Measurements from ENCODE around the gene DEPDC1.
A peak's percentile ranks its signal among the peaks of the same experiment; 100 is the strongest.

DEPDC1 gene, protein sequence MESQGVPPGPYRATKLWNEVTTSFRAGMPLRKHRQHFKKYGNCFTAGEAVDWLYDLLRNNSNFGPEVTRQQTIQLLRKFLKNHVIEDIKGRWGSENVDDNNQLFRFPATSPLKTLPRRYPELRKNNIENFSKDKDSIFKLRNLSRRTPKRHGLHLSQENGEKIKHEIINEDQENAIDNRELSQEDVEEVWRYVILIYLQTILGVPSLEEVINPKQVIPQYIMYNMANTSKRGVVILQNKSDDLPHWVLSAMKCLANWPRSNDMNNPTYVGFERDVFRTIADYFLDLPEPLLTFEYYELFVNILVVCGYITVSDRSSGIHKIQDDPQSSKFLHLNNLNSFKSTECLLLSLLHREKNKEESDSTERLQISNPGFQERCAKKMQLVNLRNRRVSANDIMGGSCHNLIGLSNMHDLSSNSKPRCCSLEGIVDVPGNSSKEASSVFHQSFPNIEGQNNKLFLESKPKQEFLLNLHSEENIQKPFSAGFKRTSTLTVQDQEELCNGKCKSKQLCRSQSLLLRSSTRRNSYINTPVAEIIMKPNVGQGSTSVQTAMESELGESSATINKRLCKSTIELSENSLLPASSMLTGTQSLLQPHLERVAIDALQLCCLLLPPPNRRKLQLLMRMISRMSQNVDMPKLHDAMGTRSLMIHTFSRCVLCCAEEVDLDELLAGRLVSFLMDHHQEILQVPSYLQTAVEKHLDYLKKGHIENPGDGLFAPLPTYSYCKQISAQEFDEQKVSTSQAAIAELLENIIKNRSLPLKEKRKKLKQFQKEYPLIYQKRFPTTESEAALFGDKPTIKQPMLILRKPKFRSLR

DNA sequence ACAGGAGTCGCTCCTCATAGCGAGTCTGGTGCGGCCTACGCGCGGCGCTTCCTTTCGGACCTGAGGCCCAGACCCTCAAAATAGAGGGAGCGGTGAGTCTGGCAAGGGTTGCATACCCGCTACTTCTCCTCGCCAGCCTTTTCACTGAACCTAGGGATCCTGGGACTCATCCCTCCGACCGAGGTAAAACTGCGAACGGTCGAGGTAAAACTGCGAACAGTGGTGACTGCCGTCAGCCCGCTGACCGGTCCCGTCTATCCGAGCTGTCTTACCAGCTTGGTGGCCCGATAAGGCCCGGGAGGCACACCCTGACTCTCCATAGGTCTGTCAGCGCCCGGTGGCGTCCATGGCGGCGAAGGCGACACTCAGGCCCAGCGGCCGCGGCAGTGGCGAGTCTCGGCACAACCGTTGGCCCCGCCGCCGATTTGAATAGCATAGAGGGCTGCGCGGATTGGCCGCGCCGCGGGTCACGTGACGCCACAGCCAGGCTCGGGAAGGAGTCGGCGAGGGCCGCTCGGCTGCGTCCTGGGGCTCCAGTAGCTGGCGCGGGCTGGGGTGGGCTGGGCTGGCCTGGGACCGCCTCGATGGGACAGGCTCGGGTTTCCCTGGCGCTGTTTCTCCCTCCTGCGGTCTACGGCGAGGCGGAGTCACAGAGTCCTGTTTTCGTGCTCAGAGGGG is at the start of gene DEPDC1:
Gene DEPDC1, minus strand, starts transcription at position 403 of the 678 bp plus-strand sequence. Its CDS starts 83 bp downstream, at position 320.
- Mint-ChIP-seq H3K4me1 (peaks cover 13% of the 10 kb centered on the region), H3K9me3 (no peaks in the 10 kb centered on the region), H3K27me3 (peaks cover 15% of the 10 kb centered on the region), H3K27ac (no peak within 1 kb of the TSS), H3K36me3 (no peaks in the 10 kb centered on the region), H3K4me3 (peak within 1 kb of the TSS; percentile 80)

DNA sequence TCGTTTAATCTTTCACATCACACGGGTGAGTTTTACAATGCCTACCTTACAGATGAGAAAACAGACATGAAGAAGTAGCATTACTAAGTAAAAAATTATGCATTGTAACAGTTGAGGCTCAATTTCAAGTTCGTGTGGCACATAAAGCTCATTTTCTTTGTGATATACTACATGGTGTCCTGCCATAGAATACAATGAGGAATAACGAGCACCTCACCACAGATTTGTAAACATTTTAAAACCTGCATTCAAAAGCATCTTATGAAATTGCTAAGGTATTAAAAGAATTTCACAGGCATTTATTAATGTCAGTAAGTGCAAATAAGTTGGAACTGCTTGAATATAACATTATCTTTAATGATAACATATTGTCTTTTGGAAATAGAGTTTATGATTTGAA is 47.8 kb upstream of the DEPDC1 start:
- no peaks in the 10 kb centered on the region for H3K4me1 Mint-ChIP-seq
- H3K36me3 Mint-ChIP-seq, result no peaks in the 10 kb centered on the region
- H3K27me3 Mint-ChIP-seq, result peaks cover 4% of the 10 kb centered on the region
- no peak overlapping the region for H3K27ac Mint-ChIP-seq
- H3K9me3 Mint-ChIP-seq, result peaks cover 2% of the 10 kb centered on the region
- H3K4me3 Mint-ChIP-seq, result no peak overlapping the region

DNA sequence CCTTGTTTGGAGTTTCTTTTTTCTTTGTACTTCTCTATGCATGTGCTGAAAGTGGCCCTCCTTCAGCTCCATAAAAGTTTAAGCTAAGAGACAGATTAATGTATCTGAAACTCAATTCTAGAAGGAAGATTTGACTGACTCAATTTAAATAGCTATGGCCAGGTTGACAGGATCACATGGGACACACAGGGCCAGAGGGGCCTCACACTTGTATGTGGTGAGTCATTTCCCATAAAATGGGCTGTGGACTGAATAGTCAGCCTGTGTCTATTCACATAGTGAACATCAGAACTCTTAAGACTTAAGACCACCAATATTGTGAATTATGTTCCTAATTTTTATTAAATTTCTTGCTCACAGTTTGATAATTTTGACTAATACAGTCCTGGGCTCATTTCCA is 45.7 kb upstream of the DEPDC1 start:
- Mint-ChIP-seq H3K4me1 (no peaks in the 10 kb centered on the region), H3K27ac (no peak overlapping the region), H3K9me3 (no peaks in the 10 kb centered on the region), H3K36me3 (no peaks in the 10 kb centered on the region), H3K4me3 (no peak overlapping the region), H3K27me3 (peaks cover 4% of the 10 kb centered on the region)

DNA sequence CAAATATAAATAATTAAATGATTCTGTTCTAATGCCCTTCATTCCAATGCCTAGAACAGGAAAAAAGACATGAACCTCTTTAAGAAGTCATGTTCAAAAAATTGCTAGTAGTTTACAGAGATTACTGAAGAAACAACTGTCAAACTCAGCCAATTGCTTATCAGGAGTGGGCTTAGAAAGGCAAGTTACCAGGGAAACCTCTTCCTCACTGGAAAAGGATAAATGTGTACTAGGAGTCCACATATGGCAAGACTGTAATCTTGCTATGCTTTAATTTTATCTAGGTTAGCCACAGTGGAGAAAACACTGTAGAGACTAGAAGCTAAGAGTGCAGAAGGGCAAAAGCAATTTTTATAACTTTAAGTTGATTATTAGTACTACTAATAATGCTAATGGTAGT is 42.1 kb upstream of the DEPDC1 start:
- Mint-ChIP-seq H3K27me3 (peaks cover 4% of the 10 kb centered on the region), H3K36me3 (no peaks in the 10 kb centered on the region), H3K4me1 (no peaks in the 10 kb centered on the region), H3K4me3 (no peak overlapping the region), H3K9me3 (no peaks in the 10 kb centered on the region), H3K27ac (no peak overlapping the region)

DNA sequence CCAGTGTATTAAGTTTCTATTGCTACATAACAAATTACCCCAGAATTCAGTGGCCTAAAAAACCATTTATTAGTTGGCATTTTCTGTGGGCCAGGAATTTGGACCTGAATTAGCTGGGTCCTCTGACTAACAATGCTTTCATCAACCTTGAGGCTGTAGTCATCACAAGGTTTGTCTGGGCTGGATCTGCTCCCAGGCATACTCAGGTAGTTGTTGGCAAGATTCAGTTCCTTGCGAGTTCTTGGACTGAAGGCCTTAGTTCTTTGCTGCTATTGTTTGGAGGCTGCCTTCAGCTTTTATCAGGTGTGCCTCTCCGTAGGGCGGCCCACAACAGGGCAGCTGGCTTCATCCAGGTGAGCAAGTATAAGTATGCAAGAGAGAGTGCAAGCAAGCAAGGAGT is 31.4 kb upstream of the DEPDC1 start:
- Mint-ChIP-seq H3K27ac (no peak overlapping the region), H3K9me3 (peaks cover 16% of the 10 kb centered on the region)

DNA sequence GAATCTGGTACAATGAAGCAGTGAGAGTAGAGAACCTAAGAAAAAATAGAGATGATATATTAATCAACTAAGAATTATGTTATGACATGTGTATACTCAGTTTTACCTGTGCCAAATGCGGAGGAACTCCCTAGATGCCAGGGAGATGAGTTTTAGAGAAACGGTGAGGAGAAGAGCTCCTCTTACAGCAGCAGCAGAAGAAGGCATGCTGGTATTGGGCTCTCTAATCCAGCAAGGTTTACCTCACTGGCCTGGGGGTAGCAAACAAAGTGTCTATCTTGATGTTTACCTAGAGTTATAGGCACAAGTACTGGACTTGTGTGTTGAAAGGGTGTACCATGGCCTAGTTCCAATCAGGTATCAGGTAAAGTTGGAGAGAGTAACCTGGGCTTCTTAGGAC is 28.9 kb upstream of the DEPDC1 start:
- Mint-ChIP-seq H3K27ac (no peak overlapping the region), H3K9me3 (no peaks in the 10 kb centered on the region), H3K36me3 (no peaks in the 10 kb centered on the region), H3K4me3 (no peak overlapping the region), H3K27me3 (no peaks in the 10 kb centered on the region), H3K4me1 (no peaks in the 10 kb centered on the region)

More for the DNA sequence above, 31.4 kb upstream of the DEPDC1 start:
- Mint-ChIP-seq H3K4me3 (no peak overlapping the region), H3K4me1 (no peaks in the 10 kb centered on the region), H3K27me3 (peaks cover 3% of the 10 kb centered on the region), H3K36me3 (no peaks in the 10 kb centered on the region)

DNA sequence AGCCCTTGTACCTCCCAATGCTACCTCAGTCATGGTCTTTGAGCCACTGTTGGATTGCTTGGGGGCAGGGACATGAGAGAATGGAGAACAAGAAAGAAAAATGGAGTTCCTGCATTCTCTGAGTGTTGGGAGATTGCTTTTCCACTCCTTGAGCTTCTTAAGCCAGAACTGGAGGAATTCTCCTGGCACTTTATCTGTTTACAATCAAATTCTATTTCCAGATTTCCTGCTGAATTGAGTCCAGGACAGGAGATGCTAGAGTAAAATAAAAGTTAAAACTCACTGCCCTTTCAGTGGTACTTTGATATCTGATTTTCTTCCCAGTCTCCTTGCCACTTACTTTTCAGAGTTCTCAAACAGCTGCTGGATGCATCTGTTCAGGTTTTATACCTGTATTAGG is 24.4 kb upstream of the DEPDC1 start:
- Mint-ChIP-seq H3K27me3 (no peaks in the 10 kb centered on the region), H3K27ac (no peak overlapping the region), H3K4me3 (no peak overlapping the region), H3K4me1 (no peaks in the 10 kb centered on the region), H3K9me3 (no peaks in the 10 kb centered on the region), H3K36me3 (no peaks in the 10 kb centered on the region)

DNA sequence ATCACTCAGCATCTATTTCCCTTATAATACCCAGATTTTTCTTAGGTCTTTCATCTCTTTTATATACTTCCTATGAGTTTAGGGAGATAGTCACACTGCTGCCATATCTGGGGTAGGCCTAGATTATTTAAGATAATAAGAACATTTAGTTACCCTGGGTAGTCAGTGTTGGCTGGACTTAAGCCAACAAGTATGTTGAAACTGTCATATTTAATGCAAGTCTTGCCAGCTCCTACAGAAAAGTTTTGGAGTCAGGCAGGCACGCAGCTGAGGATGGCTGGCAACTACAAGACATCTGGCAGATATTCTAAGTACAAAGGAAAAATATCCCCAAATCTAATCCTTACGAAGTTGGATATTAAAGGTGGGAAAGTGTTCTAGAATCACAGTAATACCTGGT is 19.2 kb upstream of the DEPDC1 start:
- Mint-ChIP-seq H3K4me3 (no peak overlapping the region), H3K27me3 (no peaks in the 10 kb centered on the region), H3K27ac (no peak overlapping the region), H3K9me3 (no peaks in the 10 kb centered on the region), H3K36me3 (no peaks in the 10 kb centered on the region), H3K4me1 (no peaks in the 10 kb centered on the region)

DNA sequence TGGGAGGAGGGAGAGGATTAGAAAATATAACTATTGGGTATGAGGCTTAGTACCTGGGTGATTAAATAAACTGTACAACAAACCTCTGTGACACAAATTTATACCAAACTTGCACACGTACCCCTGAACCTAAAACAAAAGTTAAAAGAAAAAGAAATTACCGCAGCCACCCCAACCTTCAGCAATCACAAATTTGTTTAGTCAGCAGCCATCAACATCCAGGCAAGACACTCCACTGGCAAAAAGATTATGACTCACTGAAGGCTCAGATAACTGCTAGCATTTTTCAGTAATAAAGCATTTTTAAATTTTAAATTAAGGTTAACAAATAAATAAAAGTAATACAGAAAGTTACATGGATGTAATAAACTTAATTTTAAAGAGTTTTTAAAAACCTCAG is 14.4 kb upstream of the DEPDC1 start:
- Mint-ChIP-seq H3K27ac (no peak overlapping the region), H3K36me3 (no peaks in the 10 kb centered on the region), H3K4me3 (no peak overlapping the region), H3K9me3 (no peaks in the 10 kb centered on the region), H3K4me1 (no peaks in the 10 kb centered on the region), H3K27me3 (no peaks in the 10 kb centered on the region)

DNA sequence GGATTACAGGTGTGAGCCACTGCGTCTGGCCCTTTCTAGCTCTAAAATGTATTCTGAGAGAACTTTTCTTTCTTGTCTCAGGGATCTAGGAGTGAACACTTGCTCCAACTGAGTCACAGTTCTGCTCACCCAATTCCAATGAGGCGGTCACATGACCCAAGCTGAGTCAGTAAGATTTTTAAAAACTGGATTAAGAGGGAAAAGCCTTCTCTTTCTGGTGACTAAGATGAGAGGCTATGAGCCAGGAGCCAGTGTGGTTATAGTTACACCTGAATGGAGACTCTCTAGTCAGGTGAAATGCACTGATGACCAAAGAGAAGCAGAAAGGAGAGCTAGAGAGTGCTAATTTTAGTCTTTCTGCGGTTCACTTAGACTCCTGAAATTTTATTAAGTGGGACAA is 9.5 kb upstream of the DEPDC1 start:
- H3K9me3 Mint-ChIP-seq, result no peaks in the 10 kb centered on the region
- no peaks in the 10 kb centered on the region for H3K36me3 Mint-ChIP-seq
- H3K4me1 Mint-ChIP-seq, result no peaks in the 10 kb centered on the region
- no peaks in the 10 kb centered on the region for H3K27me3 Mint-ChIP-seq
- H3K27ac Mint-ChIP-seq, result no peak overlapping the region
- no peak overlapping the region for H3K4me3 Mint-ChIP-seq

DNA sequence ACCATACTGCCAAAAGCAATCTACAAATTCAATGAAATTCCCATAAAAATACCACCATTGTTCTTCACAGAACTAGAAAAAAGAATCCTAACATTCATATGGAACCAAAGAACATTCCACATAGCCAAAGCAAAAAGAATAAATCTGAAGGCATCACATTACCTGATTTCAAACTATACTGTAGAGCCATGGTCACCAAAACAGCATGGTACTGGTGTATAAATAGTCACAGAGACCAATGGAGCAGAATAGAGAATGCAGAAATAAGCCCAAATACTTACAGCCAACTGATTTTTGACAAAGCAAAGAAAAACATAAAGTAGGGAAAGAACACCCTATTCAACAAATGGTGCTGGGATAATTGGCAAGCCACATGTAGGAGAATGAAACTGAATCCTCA is 6.2 kb upstream of the DEPDC1 start:
- Mint-ChIP-seq H3K4me1 (no peaks in the 10 kb centered on the region), H3K36me3 (no peaks in the 10 kb centered on the region), H3K27me3 (peaks cover 2% of the 10 kb centered on the region), H3K4me3 (no peak overlapping the region), H3K27ac (no peak overlapping the region), H3K9me3 (no peaks in the 10 kb centered on the region)

DNA sequence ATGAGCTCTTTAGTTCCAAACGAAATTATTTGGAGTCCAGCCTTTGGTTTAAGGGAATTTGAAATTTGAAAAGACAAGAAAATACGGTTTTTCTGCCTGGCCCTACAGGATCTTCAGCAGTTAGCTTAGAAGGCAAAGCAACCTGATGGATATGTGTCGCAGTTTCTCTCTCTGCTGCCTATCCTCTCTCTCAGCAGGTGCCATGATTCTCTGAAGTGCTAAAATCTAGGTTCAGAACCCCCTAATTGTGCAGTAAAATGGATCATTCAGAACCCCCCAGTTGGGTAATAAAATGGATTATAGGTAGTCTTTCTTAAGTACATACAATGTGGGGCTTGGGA is 446 bp upstream of the DEPDC1 start:
- Mint-ChIP-seq H3K9me3 (no peaks in the 10 kb centered on the region), H3K27me3 (peaks cover 15% of the 10 kb centered on the region), H3K4me1 (peaks cover 13% of the 10 kb centered on the region), H3K4me3 (peak overlapping the region; percentile 80), H3K27ac (no peak overlapping the region), H3K36me3 (no peaks in the 10 kb centered on the region)

DNA sequence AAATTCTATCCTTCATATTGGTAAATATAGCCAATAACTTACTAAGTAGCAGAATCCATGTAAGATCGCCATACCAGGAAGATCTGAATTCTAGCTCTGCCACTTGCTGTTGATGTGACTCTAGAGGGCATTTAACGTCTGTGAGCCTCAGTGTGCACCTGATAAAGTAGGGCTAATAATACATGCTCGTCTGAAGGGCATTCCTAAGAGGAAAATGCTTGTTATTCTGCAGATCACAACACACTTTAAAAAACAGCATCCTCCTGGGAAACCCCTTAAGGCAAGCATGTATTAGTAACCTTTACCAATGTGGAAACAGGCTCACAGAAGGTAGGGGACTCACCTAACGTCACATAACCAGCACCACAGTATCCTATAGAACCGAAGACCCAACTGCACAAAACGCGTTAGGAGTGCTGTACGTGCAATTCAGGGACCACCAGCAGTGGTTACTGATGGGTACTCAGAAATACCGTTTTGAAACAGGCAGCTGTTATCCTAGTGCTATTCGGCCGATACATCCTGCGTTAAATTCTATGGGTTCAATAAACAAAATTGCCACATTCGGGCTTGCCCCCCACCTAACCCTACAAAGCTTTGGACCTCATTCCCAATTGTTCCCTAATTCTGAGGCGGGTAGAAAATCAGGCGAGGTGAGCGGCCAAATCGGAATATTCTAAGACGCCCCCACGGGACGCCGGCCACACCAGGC is 758 bp downstream of the DEPDC1 start:
- Mint-ChIP-seq H3K36me3 (no peaks in the 10 kb centered on the region), H3K9me3 (no peaks in the 10 kb centered on the region), H3K27ac (no peak overlapping the region), H3K4me3 (peak overlapping the region; percentile 80), H3K27me3 (peaks cover 15% of the 10 kb centered on the region), H3K4me1 (peaks cover 13% of the 10 kb centered on the region)

DNA sequence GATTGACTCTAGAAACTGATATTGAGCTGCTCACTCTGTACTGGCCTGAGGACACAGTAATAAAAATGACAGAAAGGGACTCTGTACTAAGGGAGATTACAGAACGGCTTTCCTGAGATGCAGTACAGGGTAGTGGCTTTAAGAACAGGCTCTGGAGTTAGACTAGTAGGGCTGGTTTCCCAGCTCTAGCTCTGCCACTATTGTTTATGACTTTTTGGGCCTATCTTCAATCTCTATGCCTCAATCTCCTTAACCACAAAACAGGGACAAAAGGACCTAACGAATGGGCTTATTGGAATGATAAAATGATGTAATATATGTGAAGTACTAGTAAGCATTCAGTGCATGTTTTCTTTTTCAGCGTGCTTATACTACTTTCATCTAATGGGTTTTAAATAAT is 1.4 kb downstream of the DEPDC1 start:
- Mint-ChIP-seq H3K9me3 (no peaks in the 10 kb centered on the region), H3K36me3 (no peaks in the 10 kb centered on the region), H3K27ac (no peak overlapping the region), H3K4me1 (peaks cover 13% of the 10 kb centered on the region), H3K27me3 (peaks cover 15% of the 10 kb centered on the region), H3K4me3 (peak overlapping the region; percentile 80)

DNA sequence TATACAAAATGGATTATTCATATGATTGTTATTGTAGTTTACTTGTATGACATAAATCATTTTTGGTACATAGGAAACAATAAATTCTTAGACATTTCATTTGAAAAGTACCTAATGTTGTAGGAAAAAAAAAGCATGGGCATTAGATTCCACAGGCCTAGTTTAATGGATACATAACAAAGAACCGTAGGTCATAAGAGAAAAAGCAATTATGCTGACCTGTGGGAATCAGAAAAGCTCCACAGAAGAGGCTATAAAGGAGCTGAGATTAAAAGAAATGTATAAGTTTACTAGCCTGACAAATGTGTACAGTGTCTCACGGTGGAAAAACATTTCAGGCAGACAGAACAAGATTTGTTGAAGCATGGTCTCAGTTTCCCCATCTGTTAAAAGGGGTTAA is 3.7 kb downstream of the DEPDC1 start:
- no peak overlapping the region for H3K4me3 Mint-ChIP-seq
- H3K36me3 Mint-ChIP-seq, result no peaks in the 10 kb centered on the region
- peaks cover 13% of the 10 kb centered on the region for H3K27me3 Mint-ChIP-seq
- H3K9me3 Mint-ChIP-seq, result no peaks in the 10 kb centered on the region
- H3K4me1 Mint-ChIP-seq, result peaks cover 13% of the 10 kb centered on the region
- no peak overlapping the region for H3K27ac Mint-ChIP-seq

Measured in activated naive CD4-positive, alpha-beta T cell treated with anti-CD3 and anti-CD28 coated beads, Interleukin-2, amount 50 U/mL, for 24 hours (primary cell).